IPS DF 6.9 (cell line): Measurements from ENCODE around the gene PRKCQ.
"Not testable (repeated sequence)": the region's sequence is repeated elsewhere in the genome, so short reads cannot be mapped to it uniquely, and the experiment has no call there.

Experiments used
- DNase-seq: peaks from one replicate; pipeline ENCODE4 v3.0.0-alpha.2; 2013; ENCODE audit warnings: low read depth, low spot score
- H3K27ac ChIP-seq: one replicate; pipeline ENCODE4 v1.5.1; 2013; ENCODE audit warnings: low read length, control low read depth
- H3K27me3 ChIP-seq: 2 replicates; pipeline ENCODE4 v1.6.1; 2013; ENCODE audit warnings: mild to moderate bottlenecking, low read length; ENCODE audit not compliant: control insufficient read depth, insufficient read depth
- H3K36me3 ChIP-seq: 2 replicates; pipeline ENCODE4 v1.6.1; 2013; ENCODE audit warnings: low read length; ENCODE audit not compliant: control insufficient read depth, insufficient read depth
- H3K4me1 ChIP-seq: 2 replicates; pipeline ENCODE4 v1.6.1; 2013; ENCODE audit warnings: low read length; ENCODE audit not compliant: control insufficient read depth, insufficient read depth
- H3K4me3 ChIP-seq: 2 replicates; pipeline ENCODE4 v1.5.1; 2013; ENCODE audit warnings: mild to moderate bottlenecking, low read length
- H3K9me3 ChIP-seq: 2 replicates; pipeline ENCODE4 v1.6.1; 2013; ENCODE audit warnings: low read length, inconsistent platforms; ENCODE audit not compliant: control insufficient read depth, insufficient read depth
- WGBS: extraction: QIAGEN DNeasy Blood & Tissue Kit; methylation state at CpG from one replicate; pipeline ENCODE4 v1.1.7; 2013; ENCODE audit warnings: mixed read lengths, missing lambda C conversion rate; ENCODE audit not compliant: insufficient read length, insufficient coverage; 5-methylcytosine and 5-hydroxymethylcytosine counted together

PRKCQ gene

DNA sequence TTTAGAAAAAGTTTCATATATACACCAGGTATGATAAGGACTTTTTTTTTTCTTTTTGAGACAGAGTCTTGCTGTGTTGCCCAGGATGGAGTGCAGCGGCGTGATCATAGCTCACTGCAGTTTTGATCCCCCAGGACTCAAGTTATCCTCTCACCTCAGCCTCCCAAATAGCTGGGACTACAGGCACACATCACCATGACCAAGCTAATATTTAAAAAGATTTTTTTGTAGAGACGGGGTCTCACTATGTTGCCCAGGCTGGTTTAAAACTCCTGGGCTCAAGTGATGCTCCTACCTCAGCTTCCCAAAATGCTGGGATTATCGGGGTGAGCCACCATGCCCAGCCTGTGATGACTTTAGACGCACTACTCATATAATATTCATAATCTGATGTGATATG, 2.2 kb upstream of the PRKCQ start:
- no CpG with 5 or more reads among the region's 5 CpGs for WGBS
- H3K4me3 ChIP-seq: no peak overlapping the region
- H3K36me3 ChIP-seq: no peaks in the 10 kb centered on the region; the same call in 1 of the 2 replicates
- no peak for DNase-seq
- H3K27me3 ChIP-seq: no peaks in the 10 kb centered on the region
- peaks cover 4% of the 10 kb centered on the region; the same call in 1 of the 2 replicates for H3K4me1 ChIP-seq
- no peaks in the 10 kb centered on the region for H3K9me3 ChIP-seq
- H3K27ac ChIP-seq: no peak overlapping the region

DNA sequence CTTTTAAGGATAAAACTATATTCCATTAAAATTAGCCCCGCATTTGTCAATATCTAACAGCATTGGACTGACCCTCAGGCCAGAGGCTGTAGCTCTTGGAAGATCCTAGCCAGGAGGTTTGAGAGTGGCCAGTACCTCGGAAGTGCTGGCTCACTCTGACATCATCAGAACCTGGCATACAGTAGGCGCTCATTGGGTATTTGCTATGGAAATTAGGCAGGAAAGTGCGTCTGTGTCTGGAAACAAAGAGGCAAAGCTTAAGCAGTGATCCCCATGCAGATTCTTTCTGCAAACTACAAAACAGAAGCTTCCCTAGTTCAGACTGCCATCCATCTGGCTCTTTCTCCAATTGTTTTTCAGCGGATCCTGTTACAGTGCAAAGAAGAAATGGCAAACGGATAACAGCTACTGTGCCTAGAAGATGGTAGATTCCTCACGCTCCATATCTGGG, 1.7 kb upstream of the PRKCQ start:
- Histone ChIP-seq H3K27me3 (no peaks in the 10 kb centered on the region), H3K4me3 (no peak overlapping the region), H3K36me3 (no peaks in the 10 kb centered on the region; the same call in 1 of the 2 replicates), H3K9me3 (no peaks in the 10 kb centered on the region), H3K27ac (no peak overlapping the region), H3K4me1 (peaks cover 4% of the 10 kb centered on the region; the same call in 1 of the 2 replicates)
- no peak for DNase-seq
- no CpG with 5 or more reads among the region's 7 CpGs for WGBS

DNA sequence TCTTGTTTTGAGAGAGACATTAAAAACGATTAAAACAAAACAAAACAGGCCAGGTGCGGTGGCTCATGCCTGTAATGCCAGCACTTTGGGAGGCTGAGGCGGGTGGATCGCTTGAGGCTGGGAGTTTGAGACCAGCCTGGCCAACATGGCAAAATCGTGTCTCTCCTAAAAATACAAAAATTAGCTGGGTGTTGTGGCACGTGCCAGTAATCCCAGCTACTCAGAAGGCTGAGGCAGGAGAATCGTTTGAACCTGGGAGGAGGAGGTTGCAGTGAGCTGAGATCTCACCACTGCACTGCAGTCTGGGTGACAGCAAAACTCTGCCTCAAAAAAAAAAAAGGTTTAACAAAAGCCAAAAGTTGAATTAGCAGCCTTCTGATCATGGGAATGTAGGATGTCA, 1.1 kb upstream of the PRKCQ start:
- H3K27ac ChIP-seq, H3K36me3 ChIP-seq, H3K4me1 ChIP-seq, H3K27me3 ChIP-seq, H3K4me3 ChIP-seq, H3K9me3 ChIP-seq, DNase-seq: not testable (repeated sequence)
- no CpG with 5 or more reads among the region's 7 CpGs for WGBS

DNA sequence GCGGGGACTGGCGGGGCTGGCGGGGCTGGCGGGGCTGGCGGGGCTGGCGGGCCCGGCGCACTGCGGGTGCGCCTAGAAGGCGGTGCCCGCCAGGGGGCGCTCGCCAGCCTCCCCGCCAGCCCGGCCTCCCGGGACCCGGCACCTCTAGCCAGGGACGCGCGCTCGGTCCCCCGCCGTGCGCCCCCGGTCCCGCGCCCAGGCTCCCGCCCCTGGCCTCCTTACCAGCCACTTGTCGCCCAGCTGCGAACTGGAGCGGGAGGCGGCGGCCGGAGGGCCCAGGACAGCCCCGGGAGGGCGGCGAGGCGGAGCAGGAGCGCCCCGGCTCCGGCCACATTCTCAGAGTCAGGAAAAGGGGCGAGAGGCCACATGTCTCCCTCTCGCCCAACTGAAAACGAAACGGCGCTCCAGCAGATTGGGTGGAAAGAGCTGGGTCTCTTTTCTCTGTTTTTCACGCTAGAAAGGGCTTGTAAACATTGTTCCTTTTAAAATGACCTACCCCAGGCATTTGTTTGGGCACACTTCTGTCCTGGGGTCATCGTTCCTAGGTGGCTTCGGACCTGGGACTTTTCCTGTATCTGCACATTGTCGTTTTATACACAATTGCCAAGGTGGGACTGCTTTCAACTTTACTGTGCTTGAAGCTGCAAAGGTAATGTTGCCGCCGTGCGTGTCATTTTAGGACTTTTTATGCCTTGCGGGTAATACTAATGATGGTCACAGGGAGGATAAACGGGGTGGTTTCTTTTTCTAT, 378 bp upstream of the PRKCQ start:
- no peak for DNase-seq
- peaks cover 4% of the 10 kb centered on the region; the same call in 1 of the 2 replicates for H3K4me1 ChIP-seq
- no CpG with 5 or more reads among the region's 56 CpGs for WGBS
- H3K27me3 ChIP-seq: no peaks in the 10 kb centered on the region
- no peak overlapping the region for H3K27ac ChIP-seq
- peak overlapping the region; percentile 76 for H3K4me3 ChIP-seq
- no peaks in the 10 kb centered on the region for H3K9me3 ChIP-seq
- no peaks in the 10 kb centered on the region; the same call in 1 of the 2 replicates for H3K36me3 ChIP-seq

DNA sequence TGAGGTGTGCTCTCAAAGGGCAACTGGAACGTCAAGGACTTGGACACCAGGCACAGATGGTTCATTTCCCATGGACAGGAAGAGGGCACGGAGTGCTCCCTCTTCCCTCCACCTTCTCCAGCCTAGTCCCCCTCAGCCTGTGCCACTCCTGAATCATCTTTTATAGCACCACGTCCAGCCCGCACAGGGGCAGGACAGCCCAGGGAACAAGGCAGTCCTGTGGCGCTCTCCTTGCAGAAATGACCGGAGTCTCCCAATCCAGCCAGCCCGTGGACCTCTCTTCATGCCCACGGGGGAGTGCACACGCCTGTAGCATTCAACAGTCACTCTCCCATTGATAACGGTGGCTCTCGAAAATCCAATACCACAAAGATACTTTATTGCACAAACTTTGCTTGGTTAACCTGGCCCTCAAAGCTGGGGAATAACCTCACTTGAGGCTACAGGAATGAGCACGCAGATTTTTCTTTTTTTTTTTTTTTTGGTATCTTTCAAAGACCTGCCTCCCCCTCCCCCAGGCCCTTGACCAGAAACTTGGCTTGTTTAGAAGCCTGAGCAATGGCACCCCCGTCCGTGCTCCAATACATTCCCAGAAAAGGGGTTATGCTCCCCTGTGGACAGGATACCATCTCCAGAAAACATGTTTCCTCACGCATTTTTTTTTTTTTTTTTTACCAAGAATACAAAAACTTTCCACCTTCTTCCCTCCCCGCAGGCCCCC, 733 bp downstream of the PRKCQ start:
- WGBS: no CpG with 5 or more reads among the region's 16 CpGs
- H3K27me3 ChIP-seq: no peaks in the 10 kb centered on the region
- H3K36me3 ChIP-seq: no peaks in the 10 kb centered on the region
- DNase-seq: no peak
- peaks cover 4% of the 10 kb centered on the region; the same call in 1 of the 2 replicates for H3K4me1 ChIP-seq
- H3K27ac ChIP-seq: no peak overlapping the region
- peak overlapping the region; percentile 76; the same call in 1 of the 2 replicates for H3K4me3 ChIP-seq
- H3K9me3 ChIP-seq: no peaks in the 10 kb centered on the region

DNA sequence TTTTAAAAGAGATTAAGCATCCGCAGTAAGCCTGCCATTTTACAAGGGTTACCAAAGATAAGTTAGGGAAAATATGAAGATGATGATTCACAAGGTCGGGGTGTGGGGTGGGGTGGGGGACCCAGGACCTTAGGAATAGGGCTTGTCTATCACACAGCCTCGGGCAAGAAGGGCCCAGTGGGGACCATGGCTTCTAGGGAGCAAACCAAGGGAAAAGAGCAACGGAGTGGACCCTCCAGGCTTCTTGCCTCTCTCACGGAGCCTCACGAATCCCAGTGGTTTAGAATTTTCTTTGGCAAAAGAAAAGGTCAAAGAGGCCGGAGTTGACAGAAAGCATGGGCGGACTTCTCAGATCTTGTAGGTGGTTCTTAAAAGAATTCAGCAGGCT, 1.3 kb downstream of the PRKCQ start:
- H3K4me1 ChIP-seq: peaks cover 4% of the 10 kb centered on the region; the same call in 1 of the 2 replicates
- no peaks in the 10 kb centered on the region for H3K36me3 ChIP-seq
- no peak overlapping the region for H3K27ac ChIP-seq
- no peaks in the 10 kb centered on the region for H3K9me3 ChIP-seq
- DNase-seq: no peak
- no CpG with 5 or more reads among the region's 8 CpGs for WGBS
- no peak overlapping the region for H3K4me3 ChIP-seq
- no peaks in the 10 kb centered on the region for H3K27me3 ChIP-seq

DNA sequence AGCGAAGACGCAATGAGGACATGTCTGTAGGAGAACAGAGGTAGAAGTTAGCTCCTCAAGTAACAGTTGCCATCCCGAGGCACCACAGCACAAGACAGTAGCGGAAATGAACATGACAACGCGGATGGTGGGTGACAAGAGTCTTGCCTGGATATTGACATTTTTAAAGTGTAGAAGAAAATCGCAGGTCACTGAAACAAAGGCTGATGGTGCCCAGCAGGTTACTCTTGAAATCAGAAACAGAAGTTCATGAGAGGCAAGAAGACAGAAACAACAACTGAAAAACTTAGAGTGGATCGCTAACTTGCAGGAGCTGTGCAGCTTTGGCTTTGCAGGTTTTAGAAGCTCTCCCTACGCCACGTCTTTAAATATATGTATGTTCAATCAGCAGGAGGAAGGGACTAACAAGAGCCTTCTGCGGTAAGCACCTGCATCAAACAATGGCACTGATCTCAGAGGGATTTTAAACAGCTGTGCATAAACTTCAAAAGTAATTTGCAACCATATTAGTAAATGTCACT, 1.8 kb downstream of the PRKCQ start:
- no peak overlapping the region for H3K27ac ChIP-seq
- peaks cover 4% of the 10 kb centered on the region; the same call in 1 of the 2 replicates for H3K4me1 ChIP-seq
- DNase-seq: no peak
- no peak overlapping the region for H3K4me3 ChIP-seq
- H3K9me3 ChIP-seq: no peaks in the 10 kb centered on the region
- H3K36me3 ChIP-seq: no peaks in the 10 kb centered on the region
- WGBS: no CpG with 5 or more reads among the region's 11 CpGs
- H3K27me3 ChIP-seq: no peaks in the 10 kb centered on the region

DNA sequence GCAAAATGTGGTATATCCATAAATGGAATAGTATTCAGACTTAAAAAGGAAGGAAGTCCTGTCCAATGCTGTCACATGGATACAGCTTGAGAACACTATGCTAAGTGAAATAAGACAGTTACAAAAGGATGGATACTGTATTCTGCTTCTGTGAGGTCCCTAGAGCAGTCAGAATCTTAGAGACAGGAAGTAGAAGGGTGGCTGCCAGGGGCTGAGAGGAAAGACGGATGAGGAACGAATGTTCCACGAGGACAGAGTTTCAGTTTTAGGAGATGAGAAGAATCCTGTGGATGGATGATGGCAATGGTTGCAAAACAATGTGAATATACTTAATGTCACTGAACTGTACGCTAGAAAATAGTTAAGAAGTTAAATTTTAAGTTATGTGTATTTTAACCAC, 3.8 kb downstream of the PRKCQ start:
- Histone ChIP-seq H3K4me3 (no peak overlapping the region), H3K27ac (no peak overlapping the region), H3K9me3 (no peaks in the 10 kb centered on the region), H3K27me3 (no peaks in the 10 kb centered on the region), H3K4me1 (peaks cover 4% of the 10 kb centered on the region; the same call in 1 of the 2 replicates), H3K36me3 (no peaks in the 10 kb centered on the region)
- DNase-seq: no peak
- WGBS: no CpG with 5 or more reads among the region's 4 CpGs

DNA sequence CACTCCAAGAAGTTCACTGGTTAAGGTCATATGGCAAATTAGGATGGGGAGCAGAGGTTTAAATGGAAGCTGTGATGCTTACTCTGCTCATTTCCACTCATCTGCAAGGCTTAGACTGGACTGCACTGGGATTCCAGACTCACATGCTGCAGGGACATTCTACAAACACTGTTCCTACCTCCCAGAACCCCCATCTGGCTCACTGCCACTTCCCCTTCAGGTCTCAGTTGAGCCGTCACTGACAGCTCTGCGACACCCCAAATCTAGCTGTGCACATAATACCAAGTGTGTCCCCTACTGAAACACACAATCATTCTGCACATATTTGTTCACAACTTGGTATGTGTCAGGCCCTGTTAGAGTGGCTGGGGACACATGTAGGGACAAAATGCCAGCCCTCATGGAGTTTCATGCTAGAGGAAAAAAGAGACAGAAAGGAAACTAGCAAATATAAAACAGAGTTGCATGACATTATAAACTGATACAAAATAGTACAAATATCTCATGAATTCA, 5.4 kb downstream of the PRKCQ start:
- no peak overlapping the region for H3K4me3 ChIP-seq
- WGBS: no CpG with 5 or more reads among the region's 2 CpGs
- H3K27me3 ChIP-seq: no peaks in the 10 kb centered on the region
- no peak for DNase-seq
- H3K9me3 ChIP-seq: no peaks in the 10 kb centered on the region
- peaks cover 4% of the 10 kb centered on the region; the same call in 1 of the 2 replicates for H3K4me1 ChIP-seq
- H3K27ac ChIP-seq: no peak overlapping the region
- no peaks in the 10 kb centered on the region for H3K36me3 ChIP-seq

DNA sequence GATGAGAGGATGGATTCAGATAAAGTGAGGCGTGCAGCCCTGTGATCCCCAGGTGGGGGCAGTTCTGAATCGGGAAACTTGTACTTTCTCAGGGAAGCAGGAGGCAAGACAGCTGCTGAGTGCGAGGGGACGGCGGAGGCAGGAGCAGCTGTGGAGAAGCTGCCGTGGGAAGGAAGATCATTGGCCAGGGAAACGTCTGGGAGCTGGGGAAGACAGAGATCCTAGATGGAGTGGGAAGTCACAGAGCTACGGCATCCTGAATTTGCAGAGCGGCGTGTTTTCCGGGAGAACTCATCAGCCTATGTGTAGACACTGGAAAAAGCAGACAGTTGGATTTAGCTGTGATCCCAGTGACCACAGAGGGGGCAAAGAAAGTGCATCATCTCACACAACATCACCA, 9.2 kb downstream of the PRKCQ start:
- no peak overlapping the region for H3K4me3 ChIP-seq
- DNase-seq: no peak
- H3K27me3 ChIP-seq: no peaks in the 10 kb centered on the region
- WGBS: no CpG with 5 or more reads among the region's 11 CpGs
- H3K9me3 ChIP-seq: no peaks in the 10 kb centered on the region
- H3K27ac ChIP-seq: no peak overlapping the region
- H3K36me3 ChIP-seq: no peaks in the 10 kb centered on the region
- H3K4me1 ChIP-seq: no peaks in the 10 kb centered on the region
